HG02840 (cell line): ENCODE data around the gene MAMDC4.

Source experiments
- ATAC-seq: cut with Tn5 transposase; IDR thresholded peaks from one replicate; pipeline ENCODE4 v1.9.1; 2021; ENCODE audit warnings: mild to moderate bottlenecking, moderate library complexity, moderate number of reproducible peaks; ENCODE audit not compliant: unreplicated experiment, low FRiP score

The MAMDC4 gene

DNA sequence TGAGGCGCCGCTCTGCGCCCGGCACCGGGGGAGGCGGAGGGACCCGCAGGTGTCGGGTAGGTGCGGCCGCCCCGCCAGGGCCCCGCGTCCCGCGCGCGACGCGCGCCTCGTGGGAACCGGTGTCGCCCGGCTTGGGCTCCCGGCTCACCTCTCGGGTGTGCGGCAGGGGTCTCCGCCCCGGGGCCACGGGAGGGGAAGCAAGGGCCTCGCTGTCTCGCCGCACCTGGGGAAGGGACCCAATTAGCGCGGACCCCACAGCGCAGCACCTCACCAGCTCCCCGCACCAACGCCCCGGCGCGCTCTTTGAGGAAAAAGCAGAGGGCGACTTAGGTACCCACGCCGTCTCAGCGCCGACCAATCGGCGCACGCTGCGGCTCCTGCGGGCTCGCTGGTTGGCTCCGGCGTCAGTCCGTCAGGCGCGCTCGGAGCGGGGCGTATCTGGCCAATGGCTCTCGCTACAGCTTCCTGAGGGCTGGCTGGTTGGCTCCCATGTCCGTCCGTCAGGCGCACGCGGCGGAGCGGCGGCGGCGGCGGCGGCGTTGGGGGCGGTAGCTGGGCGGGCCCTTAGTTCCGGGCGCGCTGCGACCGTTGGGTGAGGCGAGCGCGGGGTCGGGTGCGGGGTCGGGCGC is 33.9 kb downstream of the MAMDC4 start, which contains the start of gene TRAF2:
Gene TRAF2 (plus strand): TSS at position 567 of the 629 bp plus-strand sequence. CDS start 12,225 bp downstream, outside the sequence.
- ATAC-seq: peak; percentile 73

GRCh38 chr9:136886610-136887597 is 34.8 kb downstream of the MAMDC4 start:
- ATAC-seq: peak; percentile 29

DNA sequence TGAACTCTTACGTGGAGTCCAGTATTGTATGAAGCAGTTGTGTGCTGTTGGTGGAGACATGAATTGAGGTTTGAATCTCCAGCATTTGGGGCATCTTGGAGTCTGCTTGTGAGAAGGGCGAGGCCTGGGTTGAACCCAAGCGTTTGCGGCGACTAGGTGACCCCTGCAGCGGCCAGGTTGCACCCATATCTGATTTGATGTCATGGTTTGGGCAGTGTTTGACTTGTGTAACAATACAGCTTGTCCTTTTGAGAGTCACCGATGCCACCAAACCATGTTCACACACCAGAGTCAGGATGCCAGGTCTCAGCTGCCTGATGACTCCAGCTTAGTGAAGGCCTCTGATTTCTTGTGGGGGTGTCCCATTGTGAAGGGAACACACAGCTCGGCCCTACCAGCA is 36.3 kb downstream of the MAMDC4 start:
- ATAC-seq: no peak

GRCh38 chr9:136889858-136890257 is 37.7 kb downstream of the MAMDC4 start:
- ATAC-seq: no peak

DNA sequence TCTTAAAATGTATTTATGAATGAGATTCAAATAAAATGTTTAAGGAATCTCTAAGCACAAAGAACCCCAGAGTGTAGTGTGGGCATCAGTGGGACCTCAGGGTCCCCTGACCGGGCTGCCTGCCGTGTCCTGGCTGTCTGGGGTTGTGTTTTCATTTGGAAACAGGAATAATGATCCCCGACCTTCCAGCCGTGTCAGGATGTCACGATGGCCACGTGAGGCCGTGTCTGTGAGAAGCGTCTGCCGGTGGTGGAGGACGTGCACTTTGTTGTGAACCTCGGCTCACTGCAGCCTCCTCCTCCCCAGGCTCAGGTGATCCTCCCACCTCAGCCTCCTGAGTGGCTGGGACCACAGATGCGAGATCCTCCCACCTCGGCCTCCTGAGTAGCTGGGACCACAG is 38.5 kb downstream of the MAMDC4 start:
- ATAC-seq: no peak

GRCh38 chr9:136896027-136896426 is 43.9 kb downstream of the MAMDC4 start:
- ATAC-seq: no peak

GRCh38 chr9:136898483-136899100 is 46.4 kb downstream of the MAMDC4 start:
- no peak for ATAC-seq

DNA sequence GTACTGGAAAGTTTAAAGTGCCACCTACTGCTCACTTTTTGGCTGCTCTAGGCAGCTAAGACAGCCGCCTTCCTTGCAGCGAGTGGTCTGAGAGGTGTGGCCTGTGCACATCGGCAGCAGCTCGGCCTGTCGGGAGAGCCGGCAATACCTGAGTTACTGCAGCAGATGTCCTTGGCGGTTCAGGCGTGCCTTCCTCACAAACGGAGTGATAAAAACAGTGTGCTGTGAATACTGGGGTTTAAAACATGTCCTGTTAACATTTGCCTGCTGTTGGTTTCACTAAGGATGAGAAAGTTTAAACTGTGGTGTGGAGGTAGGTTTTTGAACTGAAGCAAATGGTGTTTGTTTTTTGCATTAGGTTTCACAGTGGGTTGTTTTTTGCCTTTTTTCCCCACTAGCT is 47.0 kb downstream of the MAMDC4 start:
- ATAC-seq: no peak

GRCh38 chr9:136900556-136900955 is 48.4 kb downstream of the MAMDC4 start:
- no peak for ATAC-seq

DNA sequence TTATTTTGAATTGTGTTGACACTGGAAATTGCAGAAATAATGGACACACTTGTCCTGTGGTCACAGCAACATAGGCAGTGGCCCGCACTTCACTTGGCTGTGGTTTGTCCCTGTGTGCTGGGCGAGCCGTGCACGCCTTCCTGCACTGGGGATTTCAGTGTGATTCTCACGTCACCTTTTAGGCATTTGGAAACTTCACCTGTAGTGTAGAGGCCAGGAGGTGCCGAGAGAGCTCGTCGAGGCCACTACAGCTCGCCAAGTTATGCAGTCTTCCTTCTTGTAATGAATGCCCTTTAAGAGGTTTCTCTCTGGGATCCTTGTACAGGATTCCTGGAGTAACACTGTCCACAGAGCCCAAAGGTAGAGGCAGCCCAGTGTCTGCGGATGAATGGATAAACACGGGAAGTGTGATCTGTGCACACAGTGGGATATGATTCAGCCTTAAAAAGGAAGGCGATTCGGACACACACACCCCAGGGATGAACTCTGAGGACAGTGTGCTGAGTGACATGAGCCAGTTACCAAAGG is 48.9 kb downstream of the MAMDC4 start:
- no peak for ATAC-seq

- ATAC-seq: no peak
These were observed 49.5 kb downstream of the MAMDC4 start for GRCh38 chr9:136901516-136902258.

- ATAC-seq: no peak
These were observed 50.2 kb downstream of the MAMDC4 start for GRCh38 chr9:136902259-136902821.

- ATAC-seq: no peak
These were observed 51.0 kb downstream of the MAMDC4 start for GRCh38 chr9:136903041-136903554.

- no peak for ATAC-seq
These were observed 54.1 kb downstream of the MAMDC4 start for GRCh38 chr9:136906266-136906665.

- no peak for ATAC-seq
These were observed 55.1 kb downstream of the MAMDC4 start for GRCh38 chr9:136907011-136907914.
